NCI-H748 (cell line): ENCODE measurements around the gene LEF1.

ENCODE experiments used
- DNase-seq: peaks from one replicate; lab custom pipeline; 2025; ENCODE audit not compliant: unreplicated experiment; lab: John Stamatoyannopoulos, UW

The LEF1 gene

DNA sequence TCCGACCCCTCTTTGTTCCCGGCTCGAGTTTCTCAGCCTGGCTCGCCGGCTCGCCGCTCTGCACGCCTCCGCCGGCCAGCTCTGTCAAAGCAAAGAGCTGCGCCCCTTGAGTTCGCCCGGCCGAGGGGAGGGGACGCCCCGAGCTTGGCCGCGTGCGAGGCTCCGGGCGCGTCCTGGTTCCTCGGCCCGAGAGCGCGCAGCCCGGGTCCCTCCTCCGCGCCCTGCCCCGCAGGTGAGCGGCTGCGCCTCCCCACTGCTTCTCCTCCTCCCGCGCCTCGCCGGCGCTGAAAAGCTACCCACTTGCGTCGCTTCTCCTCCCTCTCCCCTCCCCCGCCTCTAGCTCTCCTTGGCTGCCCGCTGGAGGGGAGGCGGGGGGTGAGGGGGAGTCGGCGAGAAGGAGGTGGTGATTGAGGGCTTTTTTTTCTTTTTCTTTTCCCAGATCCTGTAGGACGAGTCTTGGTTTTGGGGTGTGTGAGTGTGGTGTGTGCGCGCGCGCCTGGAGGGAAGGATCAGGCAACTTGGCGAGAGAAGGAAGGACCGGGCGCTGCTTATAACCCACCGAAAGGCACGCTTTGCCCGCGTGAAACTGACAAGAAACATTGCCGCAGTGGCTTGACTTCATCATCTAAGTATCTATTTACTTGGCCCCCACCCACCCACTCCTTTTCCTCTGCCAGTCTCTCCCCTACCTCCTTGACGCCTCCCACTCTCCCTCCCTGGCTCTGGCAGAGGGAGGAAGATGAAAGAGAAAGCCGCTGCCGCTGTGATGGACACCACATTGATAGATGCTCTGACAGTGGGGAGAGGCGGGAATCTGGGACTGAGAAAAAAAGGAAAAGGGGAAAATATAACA lies at the start of gene LEF1:
LEF1 (minus strand) TSS at position 262 of the 853 bp plus-strand sequence. CDS start 1,165 bp downstream, outside the sequence.
- DNase-seq: peak; percentile 70

GRCh38 chr4:108216510-108216909 lies 47.8 kb upstream of the LEF1 start:
- DNase-seq: no peak

GRCh38 chr4:108215055-108215454 lies 46.3 kb upstream of the LEF1 start:
- DNase-seq: no peak

DNA sequence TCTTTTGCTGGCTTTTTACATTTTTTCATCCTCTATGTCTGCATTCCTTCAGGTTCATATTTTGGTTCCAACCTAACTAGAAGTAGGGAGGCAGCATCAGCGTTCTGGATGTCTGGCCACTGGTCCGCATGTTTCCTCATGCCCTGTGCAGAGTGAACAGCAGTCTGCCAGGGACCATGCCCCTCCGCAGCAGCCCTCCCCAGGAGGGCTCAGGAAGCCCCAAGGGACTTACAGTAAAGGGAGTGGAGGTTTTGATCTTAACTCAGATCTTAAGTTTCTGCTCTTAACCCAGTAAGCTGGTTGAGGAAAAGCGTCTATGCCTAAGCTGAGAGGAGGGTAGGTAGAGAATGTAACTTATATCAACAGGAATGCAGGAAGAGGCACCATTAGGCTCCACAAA lies 45.0 kb upstream of the LEF1 start:
- DNase-seq: no peak

DNA sequence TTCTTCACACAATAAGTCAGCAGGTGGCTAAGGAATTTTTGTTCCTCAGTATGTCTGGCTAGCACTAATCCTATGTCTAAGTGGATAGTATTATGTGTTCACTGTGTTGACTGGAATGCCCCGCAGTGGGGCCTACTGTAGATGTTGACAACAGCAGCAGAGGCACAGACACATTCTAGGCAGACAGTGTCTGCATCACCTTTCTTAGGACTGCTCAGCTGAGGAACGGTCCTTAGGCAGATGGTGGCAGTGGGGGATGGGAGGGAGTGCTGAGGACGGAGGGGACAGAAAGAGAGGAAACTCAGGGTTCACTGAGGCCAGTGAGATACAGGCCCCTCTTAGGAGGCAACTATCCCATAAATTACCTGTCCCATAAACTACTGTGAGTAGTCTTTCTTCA lies 44.6 kb upstream of the LEF1 start:
- no peak for DNase-seq

DNA sequence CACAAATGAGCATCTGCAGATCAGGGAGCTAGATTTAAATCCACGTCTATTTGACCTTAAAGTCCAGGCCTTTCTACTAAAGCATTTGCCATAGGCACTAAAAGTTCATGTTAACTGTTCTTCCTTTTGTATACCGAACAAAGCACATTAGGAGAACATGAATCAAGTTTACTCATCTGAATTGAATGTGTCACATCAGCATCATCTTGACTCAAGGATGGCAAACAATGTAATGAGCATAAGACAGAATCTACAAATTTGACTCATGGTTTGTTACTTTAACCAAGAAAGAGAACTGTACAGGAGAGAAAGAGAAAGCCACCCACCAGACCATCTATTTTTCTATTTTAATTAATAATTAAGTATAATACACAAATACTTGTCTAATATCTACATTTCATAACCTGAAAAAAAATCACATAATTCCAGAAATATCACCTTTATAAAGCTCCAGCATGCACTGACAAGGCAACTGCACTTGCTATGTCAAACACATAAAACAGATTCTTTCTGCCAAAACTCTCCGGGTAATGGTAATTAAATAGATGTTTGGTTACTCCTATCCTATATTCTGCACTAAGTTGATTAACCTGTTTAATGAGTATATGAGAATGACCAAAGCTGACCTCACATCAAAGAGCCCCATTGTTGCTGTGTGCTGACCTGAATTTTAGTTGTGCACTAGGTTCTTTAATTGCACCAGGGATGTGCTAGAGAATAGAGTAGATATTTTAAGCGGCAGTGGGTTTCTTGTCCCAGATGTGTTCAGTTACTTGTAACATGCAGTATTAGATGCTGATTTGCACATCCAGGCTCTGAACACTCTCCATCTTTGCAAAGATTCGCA lies 42.5 kb upstream of the LEF1 start:
- DNase-seq: peak; percentile 72

GRCh38 chr4:108209489-108209888 lies 40.8 kb upstream of the LEF1 start:
- DNase-seq: no peak

DNA sequence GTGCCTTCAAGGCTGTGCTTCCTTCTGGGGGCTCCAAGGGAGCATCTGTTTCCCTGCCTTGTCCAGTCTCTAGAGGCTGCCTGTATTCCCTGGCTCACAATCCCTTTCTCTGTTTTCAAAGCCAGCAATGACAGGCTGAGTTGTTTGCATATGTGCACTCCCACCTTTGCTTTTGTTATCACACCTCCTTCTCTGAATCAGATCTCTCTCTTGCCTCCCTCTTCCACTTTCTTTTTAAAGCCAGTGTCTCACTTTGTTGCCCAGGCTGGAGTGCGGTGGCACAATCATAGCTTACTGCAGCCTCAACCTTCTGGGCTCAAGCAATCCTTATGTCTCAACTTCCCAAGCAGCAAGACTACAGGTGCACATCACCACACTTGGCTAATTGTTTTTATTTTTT lies 37.1 kb upstream of the LEF1 start:
- no peak for DNase-seq

DNA sequence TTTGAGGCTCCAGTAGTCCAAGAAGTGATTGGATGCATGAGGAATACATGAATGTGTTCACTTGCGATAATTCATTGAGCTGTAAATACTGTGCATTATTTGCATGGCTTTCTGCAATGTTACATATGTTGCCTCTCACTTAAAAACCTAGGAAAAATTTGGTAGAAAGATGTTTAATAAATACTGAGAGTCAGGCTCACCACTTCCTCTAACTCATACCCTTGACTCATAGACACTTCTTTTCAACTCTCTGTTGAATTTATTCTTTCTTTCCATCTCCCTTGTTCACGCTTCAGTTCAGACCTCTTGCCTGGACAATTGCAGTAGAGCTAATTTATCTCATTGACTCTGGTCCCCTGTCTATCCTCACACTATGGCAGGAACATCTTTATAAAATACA lies 35.8 kb upstream of the LEF1 start:
- no peak for DNase-seq

DNA sequence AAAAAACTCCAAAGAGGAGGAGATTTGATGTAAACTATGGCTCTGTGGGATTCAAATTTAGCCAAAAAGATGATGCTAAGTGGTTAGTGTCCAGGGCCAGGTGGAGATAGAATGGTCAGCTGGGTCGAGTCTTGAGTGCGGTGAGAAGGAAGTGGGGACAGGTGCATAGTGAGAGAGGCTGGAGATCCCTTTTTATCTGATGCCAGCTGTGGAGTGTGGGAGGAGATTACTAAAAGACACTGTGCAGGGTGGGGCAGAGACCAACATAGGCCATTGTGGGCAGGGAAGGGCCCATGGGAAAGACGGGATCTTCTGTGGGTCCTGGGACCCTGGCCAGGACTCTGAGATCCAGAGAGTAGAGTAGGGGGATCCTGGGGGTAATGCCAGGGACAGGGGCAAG lies 34.6 kb upstream of the LEF1 start:
- DNase-seq: no peak

GRCh38 chr4:108201774-108202173 lies 33.0 kb upstream of the LEF1 start:
- no peak for DNase-seq

GRCh38 chr4:108199881-108200280 lies 31.1 kb upstream of the LEF1 start:
- no peak for DNase-seq

GRCh38 chr4:108193886-108194672 lies 25.3 kb upstream of the LEF1 start:
- DNase-seq: peak; percentile 64

- no peak for DNase-seq
Measured at GRCh38 chr4:108192935-108193334, 24.2 kb upstream of the LEF1 start.

GRCh38 chr4:108192056-108192455 lies 23.3 kb upstream of the LEF1 start:
- DNase-seq: peak; percentile 93

GRCh38 chr4:108191269-108191914 lies 22.7 kb upstream of the LEF1 start:
- no peak for DNase-seq

DNA sequence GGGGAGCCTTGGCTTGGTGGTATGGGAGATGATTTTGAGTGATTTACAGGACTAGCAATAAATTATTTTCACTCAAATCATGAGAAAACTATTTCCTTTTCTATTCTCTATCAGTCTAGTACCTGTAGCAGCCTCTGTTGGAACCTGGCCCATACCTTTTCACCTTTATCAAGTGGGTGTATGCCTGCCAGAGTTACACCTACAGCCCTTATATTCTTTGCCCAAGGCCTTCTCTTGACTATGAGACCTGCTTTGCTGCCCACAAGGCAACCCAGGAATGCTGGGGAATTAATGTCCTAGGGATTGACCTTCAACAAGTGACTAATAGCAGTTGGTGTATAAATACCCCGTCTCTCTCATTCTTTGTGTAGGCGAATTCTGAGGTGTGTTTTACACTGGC lies 20.0 kb upstream of the LEF1 start:
- DNase-seq: no peak

GRCh38 chr4:108185252-108185651 lies 16.5 kb upstream of the LEF1 start:
- no peak for DNase-seq

DNA sequence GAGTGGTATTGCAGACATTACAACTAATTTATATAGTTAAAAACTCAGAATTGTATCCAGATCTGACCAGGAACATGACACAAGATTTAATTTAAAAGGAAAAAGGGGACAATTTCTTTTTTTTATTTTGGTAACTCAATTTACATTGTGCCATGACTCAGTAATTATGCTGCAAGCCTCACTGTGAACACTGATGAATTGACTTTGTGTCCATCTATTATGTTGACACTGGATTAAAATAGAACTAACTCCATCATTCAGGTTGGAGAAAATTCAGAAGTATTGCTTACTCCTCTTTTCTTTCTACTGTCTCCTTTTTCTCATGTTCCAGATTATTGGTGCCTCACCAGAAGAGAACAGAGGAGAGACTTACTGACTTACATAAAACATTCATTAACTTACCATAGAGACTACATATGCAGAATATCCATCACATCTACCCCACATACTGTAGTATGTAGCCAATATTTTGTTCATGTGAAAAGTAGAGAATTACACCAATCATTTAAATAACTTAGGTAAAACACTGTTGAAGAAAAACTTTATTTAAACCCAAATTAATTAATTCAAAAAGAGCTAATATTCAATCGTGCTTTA lies 15.8 kb upstream of the LEF1 start:
- DNase-seq: no peak

- no peak for DNase-seq
Measured at GRCh38 chr4:108181704-108182103, 13.0 kb upstream of the LEF1 start.
